ENCODE measurements around the gene ARRDC2.

- TF ChIP-seq SP1 (IDR thresholded peaks at IDR 0.05): no peak
- no peak for TF ChIP-seq TARDBP (IDR thresholded peaks at IDR 0.05)
- TF ChIP-seq NFRKB (IDR thresholded peaks at IDR 0.05): no peak
- no peak for TF ChIP-seq SUZ12 (IDR thresholded peaks at IDR 0.05)
- TF ChIP-seq FOXK2 (IDR thresholded peaks at IDR 0.05): no peak
- no peak for TF ChIP-seq L3MBTL2 (conservative IDR thresholded peaks at IDR 0.05)
- TF ChIP-seq PKNOX1 (IDR thresholded peaks at IDR 0.05): no peak
These were observed 33.4 kb upstream of the ARRDC2 start for GRCh38 chr19:17974551-17974950.

Data from HEK293T (cell line).